ENCODE measurements around the gene PADI2. TPM values are rescaled to one million over a fixed set of nuclear protein-coding genes. Genes with fewer than 3 reads are reported as not detected.

Gene PADI2
- total RNA-seq, 2 experiments from 2014 or later, result 0.08 TPM; not detected in 1

DNA sequence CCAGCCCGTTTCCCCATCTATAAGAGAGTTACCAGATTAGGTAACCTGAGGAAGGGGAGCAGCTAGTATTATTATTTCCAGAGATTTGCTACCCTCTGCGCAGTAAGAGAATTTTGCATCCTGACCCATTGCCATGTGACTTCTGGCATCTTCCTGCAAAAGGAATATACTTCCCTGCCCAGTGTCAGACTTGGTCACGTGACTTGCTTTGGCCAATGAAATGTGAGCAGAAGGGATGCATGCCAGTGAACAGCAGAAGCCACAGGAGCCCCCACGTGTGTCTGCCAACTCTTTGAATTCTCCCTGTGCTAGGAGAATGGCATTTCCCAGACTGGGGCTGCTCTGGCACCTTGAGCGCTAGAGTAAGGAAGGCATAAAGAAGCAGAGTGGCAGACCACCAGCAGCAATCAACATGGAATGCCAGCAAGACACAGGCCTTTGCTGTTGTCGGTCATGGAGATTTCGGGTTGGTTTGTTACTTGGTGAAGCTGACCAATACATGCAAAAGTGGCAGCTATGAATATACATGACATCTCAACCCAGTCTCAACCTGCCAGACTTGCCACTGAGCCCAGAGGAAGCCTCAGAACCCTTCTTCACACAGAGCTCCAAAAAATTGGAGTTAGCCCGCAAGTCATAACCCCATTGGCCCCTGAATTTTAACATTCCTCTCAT, 39.0 kb downstream of the PADI2 start:
- Histone ChIP-seq H3K4me3 (ENCODE audit: low read depth, low read length, poor library complexity, severe bottlenecking) (no peak overlapping the region), H3K36me3 (ENCODE audit: insufficient read depth, low read length) (no peaks in the 10 kb centered on the region), H3K9me3 (ENCODE audit: low read length) (no peaks in the 10 kb centered on the region), H4K20me1 (ENCODE audit: insufficient read depth, low read length) (no peaks in the 10 kb centered on the region), H3K79me2 (ENCODE audit: insufficient read depth, low read depth, low read length) (no peaks in the 10 kb centered on the region), H3K9me2 (ENCODE audit: insufficient read depth, low read length) (no peaks in the 10 kb centered on the region), H3K4me2 (ENCODE audit: low read length) (no peak overlapping the region), H3K4me1 (ENCODE audit: insufficient read depth, low read length, poor library complexity, severe bottlenecking) (no peaks in the 10 kb centered on the region), H3K27ac (ENCODE audit: low read depth, low read length, poor library complexity, severe bottlenecking) (no peak overlapping the region), H2AFZ (ENCODE audit: low read length) (no peak overlapping the region)
- no peak for DNase-seq (ENCODE audit: low spot score)
- TF ChIP-seq, protein P1, sequence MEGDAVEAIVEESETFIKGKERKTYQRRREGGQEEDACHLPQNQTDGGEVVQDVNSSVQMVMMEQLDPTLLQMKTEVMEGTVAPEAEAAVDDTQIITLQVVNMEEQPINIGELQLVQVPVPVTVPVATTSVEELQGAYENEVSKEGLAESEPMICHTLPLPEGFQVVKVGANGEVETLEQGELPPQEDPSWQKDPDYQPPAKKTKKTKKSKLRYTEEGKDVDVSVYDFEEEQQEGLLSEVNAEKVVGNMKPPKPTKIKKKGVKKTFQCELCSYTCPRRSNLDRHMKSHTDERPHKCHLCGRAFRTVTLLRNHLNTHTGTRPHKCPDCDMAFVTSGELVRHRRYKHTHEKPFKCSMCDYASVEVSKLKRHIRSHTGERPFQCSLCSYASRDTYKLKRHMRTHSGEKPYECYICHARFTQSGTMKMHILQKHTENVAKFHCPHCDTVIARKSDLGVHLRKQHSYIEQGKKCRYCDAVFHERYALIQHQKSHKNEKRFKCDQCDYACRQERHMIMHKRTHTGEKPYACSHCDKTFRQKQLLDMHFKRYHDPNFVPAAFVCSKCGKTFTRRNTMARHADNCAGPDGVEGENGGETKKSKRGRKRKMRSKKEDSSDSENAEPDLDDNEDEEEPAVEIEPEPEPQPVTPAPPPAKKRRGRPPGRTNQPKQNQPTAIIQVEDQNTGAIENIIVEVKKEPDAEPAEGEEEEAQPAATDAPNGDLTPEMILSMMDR (conservative IDR thresholded peaks at IDR 0.05; ENCODE audit: low read length), result no peak
- TF ChIP-seq EZH2phosphoT487 (IDR thresholded peaks at IDR 0.05; ENCODE audit: borderline replicate concordance, low read depth, low read length), result no peak
- intact Hi-C loops (cut with micrococcal nuclease; ENCODE audit: unreplicated experiment), result no loop called here
- POLR2A ChIA-PET, result no interaction called here
- no TSS peak for BruUV-seq (replicated peaks)
- CTCF ChIA-PET (ENCODE audit: unreplicated experiment), result no interaction called here

DNA sequence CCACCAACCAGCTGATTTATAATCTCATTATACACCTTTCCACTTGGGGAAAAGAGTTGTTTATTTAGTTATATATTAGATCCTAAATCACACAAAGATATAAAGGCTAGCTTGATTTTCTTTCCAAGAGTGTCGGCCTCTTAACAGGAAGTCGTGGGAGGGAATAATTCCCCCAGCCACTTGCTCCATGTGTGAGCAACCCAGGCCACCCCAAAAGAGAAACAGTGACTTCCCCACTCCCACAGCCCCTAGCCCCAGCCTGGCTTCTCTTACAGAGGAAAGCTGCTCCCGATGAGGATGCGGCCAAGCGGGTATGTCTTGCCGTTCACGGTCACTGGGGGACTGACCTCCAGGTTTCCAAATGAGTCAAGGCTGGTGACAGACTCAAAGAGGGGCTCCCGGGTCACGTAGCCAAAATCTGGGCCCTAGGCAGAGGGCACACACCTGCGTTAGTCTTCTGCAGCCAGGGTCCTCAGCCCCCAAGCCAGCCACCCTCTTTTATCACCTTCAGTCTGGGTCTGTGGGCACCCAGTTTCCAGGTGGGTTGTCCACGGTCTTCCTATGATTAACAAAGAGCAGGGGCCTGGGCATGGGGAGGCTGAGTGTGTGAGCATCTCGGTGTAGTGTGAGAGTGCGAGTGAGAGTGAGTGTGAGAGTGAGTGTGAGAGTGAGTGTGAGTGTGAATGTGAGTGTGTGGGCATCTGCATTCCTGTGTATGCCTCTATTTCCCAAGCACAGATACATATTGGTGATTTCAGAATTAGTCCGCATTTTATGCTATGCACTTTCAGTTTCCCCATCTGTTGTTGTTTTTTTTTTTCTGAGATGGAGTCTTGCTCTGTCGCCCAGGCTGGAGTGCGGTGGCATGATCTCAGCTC, 40.0 kb downstream of the PADI2 start:
- Histone ChIP-seq H3K9me3 (ENCODE audit: low read length) (no peaks in the 10 kb centered on the region), H3K9me2 (ENCODE audit: insufficient read depth, low read length) (no peaks in the 10 kb centered on the region), H3K4me1 (ENCODE audit: insufficient read depth, low read length, poor library complexity, severe bottlenecking) (no peaks in the 10 kb centered on the region), H3K79me2 (ENCODE audit: insufficient read depth, low read depth, low read length) (no peaks in the 10 kb centered on the region), H3K4me3 (ENCODE audit: low read depth, low read length, poor library complexity, severe bottlenecking) (no peak overlapping the region), H3K36me3 (ENCODE audit: insufficient read depth, low read length) (no peaks in the 10 kb centered on the region), H2AFZ (ENCODE audit: low read length) (no peak overlapping the region), H3K4me2 (ENCODE audit: low read length) (no peak overlapping the region), H3K27ac (ENCODE audit: low read depth, low read length, poor library complexity, severe bottlenecking) (no peak overlapping the region), H4K20me1 (ENCODE audit: insufficient read depth, low read length) (no peaks in the 10 kb centered on the region)
- ChIA-PET CTCF (ENCODE audit: unreplicated experiment) (no interaction called here), POLR2A (interaction anchor here (0.6 kb wide), 1 partner anchor 429 kb away, joined by 3 read pairs; no protein-coding TSS in a partner anchor)
- intact Hi-C loops (cut with micrococcal nuclease; ENCODE audit: unreplicated experiment), result no loop called here
- DNase-seq (ENCODE audit: low spot score), result no peak
- no peak for TF ChIP-seq EZH2phosphoT487 (IDR thresholded peaks at IDR 0.05; ENCODE audit: borderline replicate concordance, low read depth, low read length)
- TF ChIP-seq, protein P1 (conservative IDR thresholded peaks at IDR 0.05; ENCODE audit: low read length), result no peak
- BruUV-seq (replicated peaks), result no TSS peak

Data from OCI-LY7 (cell line).